ENCODE results near the gene WDCP.
"Not testable (repeated sequence)": the region's sequence is repeated elsewhere in the genome, so short reads cannot be mapped to it uniquely, and the experiment has no call there.

WDCP gene

DNA sequence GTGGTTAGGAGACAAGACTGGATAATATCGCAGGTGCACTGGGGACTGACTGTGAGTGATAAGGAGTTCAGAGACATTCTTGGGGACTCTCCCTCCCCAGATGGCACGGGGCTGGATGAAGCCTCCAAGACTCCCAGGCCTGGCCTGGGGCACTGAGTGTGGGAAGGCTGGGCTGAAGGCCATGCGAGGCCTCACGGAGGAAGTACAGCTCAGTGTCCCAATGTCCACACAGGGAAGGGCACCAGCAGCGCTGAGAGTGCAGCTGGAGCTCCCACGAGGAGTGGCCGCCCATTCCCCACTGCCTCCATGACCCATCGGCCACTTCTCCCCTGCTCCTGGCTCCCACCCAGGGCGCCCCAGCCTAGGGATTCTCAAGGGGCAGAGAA is 30.8 kb downstream of the WDCP start:
- DNase-seq (ENCODE audit: low read depth) = no peak
- TF ChIP-seq, protein P1, sequence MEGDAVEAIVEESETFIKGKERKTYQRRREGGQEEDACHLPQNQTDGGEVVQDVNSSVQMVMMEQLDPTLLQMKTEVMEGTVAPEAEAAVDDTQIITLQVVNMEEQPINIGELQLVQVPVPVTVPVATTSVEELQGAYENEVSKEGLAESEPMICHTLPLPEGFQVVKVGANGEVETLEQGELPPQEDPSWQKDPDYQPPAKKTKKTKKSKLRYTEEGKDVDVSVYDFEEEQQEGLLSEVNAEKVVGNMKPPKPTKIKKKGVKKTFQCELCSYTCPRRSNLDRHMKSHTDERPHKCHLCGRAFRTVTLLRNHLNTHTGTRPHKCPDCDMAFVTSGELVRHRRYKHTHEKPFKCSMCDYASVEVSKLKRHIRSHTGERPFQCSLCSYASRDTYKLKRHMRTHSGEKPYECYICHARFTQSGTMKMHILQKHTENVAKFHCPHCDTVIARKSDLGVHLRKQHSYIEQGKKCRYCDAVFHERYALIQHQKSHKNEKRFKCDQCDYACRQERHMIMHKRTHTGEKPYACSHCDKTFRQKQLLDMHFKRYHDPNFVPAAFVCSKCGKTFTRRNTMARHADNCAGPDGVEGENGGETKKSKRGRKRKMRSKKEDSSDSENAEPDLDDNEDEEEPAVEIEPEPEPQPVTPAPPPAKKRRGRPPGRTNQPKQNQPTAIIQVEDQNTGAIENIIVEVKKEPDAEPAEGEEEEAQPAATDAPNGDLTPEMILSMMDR (conservative IDR thresholded peaks at IDR 0.05; ENCODE audit: control insufficient read depth, insufficient read depth, low read depth, low read length) = no peak
- H3K4me3 ChIP-seq (ENCODE audit: control insufficient read depth, low read depth, low read length) = no peak overlapping the region

DNA sequence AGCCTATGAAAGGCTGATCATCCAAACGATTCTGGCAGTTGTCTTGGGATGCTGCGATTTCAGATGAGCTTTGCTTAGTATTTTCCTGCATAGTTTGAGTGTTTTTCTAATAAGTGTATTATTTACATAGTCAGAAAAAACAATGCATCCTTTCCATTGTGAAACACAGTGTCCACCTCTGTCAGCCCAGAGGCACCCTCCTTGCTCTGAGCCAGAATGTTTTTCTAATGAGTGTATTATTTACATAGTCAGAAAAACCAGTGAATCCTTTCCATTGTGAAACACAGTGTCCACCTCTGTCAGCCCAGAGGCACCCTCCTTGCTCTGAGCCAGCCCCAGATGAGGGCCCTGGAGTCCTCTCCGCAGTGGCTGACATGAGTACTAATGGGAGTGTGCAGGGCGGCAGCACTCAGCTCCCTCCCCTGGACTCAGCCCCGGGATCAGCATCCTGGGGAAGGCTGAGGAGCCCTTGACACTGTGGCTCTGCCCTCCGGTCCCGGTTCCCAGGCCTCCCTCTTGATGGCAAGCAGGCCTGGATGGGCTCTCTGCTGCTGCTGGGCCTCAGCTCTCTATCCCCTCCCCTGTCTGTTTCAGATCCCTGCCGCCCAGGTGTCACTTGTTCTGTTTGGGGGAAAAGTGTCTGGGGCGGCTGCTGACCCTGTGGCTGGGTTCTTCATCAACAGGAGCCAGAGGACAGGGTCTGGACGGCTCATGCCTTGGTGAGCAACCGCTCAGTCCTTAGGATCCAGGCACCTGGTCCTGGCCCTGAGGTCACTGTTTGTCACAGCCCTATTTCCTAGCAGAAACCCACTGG is 31.4 kb downstream of the WDCP start:
- TF ChIP-seq, protein P1 (conservative IDR thresholded peaks at IDR 0.05; ENCODE audit: control insufficient read depth, insufficient read depth, low read depth, low read length) = no peak
- peak; percentile 82 for DNase-seq (ENCODE audit: low read depth)
- H3K4me3 ChIP-seq (ENCODE audit: control insufficient read depth, low read depth, low read length) = no peak overlapping the region

DNA sequence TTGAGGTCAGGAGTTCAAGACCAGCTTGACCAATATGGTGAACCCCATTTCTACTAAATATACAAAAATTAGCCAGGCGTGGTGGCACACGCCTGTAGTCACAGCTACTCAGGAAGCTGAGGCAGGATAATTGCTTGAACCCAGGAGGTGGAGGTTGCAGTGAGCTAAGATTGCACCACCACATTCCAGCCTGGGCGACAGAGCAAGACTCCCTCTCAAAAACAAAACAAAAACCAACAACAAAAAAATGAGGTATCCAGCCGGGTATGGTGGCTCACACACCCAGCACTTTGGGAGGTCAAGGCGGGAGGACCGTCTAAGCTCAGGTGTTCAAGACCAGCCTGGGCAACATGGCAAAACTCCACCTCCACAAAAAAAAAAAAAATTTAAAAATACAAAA is 32.3 kb downstream of the WDCP start:
- not testable (repeated sequence) for DNase-seq (ENCODE audit: low read depth); H3K4me3 ChIP-seq (ENCODE audit: control insufficient read depth, low read depth, low read length)

DNA sequence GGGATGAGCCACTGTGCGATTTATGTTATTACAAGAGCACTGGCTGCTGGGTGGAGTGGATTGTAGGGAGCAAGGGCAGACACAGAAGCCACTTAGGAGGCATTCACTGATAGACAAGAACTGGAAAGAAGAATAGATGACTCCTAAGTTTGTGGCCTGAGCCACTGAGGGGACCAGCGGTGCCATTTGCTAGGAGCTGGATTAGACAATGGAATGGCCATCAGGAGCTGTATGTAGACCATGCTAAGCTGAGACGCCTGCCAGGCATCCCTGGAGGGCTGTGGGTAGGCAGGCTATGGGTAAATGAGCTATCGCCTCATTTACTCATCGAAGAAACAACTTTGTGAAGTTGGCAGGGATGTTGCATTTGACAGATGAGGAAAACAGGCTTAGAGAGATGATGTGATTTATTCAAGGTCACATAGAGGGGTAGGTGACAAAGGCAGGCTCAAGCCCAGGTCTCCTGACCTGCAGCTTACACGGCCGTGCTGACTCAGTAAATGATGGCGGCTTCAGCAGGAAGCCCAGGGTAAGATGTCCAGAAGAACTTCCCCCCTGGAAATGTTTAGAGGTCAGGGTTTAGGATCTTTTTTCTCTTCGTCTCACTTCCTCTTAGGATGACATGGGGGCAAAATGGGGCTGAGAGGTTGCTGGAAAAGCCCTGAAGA is 34.5 kb downstream of the WDCP start:
- DNase-seq (ENCODE audit: low read depth) = no peak
- no peak overlapping the region for H3K4me3 ChIP-seq (ENCODE audit: control insufficient read depth, low read depth, low read length)
- TF ChIP-seq, protein P1 (conservative IDR thresholded peaks at IDR 0.05; ENCODE audit: control insufficient read depth, insufficient read depth, low read depth, low read length) = no peak

DNA sequence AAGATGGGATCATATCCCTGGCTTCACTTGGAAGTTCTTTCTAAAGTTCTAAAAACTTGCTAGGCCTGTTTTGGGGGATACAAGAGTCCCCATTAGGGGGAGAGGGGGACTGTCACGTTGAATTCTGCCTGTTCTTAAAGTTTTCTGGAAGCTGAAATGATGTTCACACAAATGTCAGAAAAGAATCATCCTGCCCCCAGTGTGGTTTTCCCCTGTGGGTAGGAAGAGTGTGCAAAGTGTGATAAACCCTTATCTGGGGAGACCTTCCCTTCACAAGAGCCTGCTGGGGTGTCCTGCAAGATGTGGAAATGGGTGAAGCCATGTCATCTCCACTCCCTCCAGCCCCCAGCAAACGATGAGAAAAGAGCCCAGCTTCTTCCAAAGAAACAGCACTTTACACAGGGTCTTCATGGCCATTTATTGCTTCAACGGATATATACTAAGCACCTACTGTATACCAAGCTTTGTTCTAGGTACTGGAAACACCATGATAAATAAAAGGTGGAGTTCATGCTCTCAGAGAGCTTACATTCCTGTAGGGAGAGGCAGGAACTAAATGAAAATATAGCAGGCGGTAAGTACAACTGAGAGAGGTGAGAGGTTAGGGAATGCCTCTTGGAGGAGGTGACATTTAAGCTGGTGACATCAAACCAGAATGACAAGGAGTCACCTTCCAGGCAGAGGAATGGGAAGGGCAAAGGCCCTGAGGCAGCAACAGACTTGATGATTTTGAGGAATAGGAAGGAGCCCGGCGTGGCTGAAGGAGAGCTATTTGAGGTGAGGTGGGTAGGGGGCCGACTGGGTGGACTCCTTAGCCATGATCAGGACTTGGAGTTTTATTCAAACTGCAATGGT is 35.7 kb downstream of the WDCP start:
- H3K4me3 ChIP-seq (ENCODE audit: control insufficient read depth, low read depth, low read length) = no peak overlapping the region
- TF ChIP-seq, protein P1 (conservative IDR thresholded peaks at IDR 0.05; ENCODE audit: control insufficient read depth, insufficient read depth, low read depth, low read length) = no peak
- no peak for DNase-seq (ENCODE audit: low read depth)

DNA sequence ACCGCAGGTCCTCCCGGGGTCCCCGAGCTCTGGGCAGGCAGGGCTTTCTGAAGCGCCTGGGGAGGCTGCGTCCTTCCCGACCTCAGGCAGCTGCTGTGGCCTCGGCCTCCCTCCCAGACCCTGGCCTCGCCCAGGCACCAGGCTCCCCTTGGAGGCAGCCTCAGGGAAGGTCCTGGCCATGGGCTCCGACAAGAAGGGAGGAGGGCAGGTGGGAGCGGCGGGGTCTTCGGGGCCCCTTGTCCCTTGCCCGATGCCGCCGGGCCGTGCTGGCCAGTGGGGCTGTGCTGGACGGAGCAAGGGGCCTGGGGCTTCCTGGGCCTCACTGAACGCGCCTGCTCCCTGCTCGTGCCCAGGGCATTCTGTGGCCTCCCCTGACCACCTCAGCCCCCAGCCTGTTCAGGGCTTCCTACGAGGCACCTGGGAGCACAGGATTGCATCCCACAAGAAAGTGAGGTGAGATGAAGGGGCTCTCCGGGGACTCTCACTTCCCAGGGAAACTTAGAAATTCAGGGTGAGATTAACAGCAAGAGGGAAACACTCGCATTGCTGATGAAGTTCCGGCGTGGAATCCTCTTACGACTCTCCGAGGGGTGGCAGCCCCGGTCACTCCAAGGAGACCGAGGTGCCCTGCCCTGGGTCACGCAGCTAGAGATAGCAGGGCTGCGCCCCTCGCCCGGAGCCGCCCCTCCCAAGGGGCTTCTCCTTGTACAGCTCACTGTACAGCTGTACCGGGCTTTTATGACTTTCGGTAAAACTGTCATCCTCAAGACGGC is 36.5 kb downstream of the WDCP start:
- TF ChIP-seq, protein P1 (conservative IDR thresholded peaks at IDR 0.05; ENCODE audit: control insufficient read depth, insufficient read depth, low read depth, low read length) = no peak
- no peak for DNase-seq (ENCODE audit: low read depth)
- peak overlapping the region; percentile 40 for H3K4me3 ChIP-seq (ENCODE audit: control insufficient read depth, low read depth, low read length)

All from fibroblast of mammary gland (primary cell).